SK-N-SH (cell line): ENCODE data around the gene GPRC5C. TPM values are rescaled to one million over a fixed set of nuclear protein-coding genes. Genes with fewer than 3 reads are reported as not detected.

Source experiments
- CTCF ChIA-PET: fragments of 300-600, 350-600 bp; formaldehyde crosslinking; extraction: SDS; loops from one replicate; lab custom pipeline; 2021; lab: Yijun Ruan, JAX
- POLR2A ChIA-PET: fragments of 350-600 bp; sonication (Branson Sonifier 250); formaldehyde crosslinking; extraction: SDS; loops from one replicate; lab custom pipeline; 2020; ENCODE audit warnings: antibody characterized with exemption, inconsistent platforms; lab: Yijun Ruan, JAX
- DNase-seq: peaks from one replicate; pipeline ENCODE4 v3.0.0; 2012
- H2AFZ ChIP-seq: fragments of 200-600 bp; sonication (generic); 2 replicates; pipeline ENCODE4 v1.8.1; 2016; ENCODE audit warnings: antibody characterized with exemption, mild to moderate bottlenecking, low read depth
- H3F3A ChIP-seq: fragments of 200-600 bp; sonication (generic); replicated peaks from 2 replicates; pipeline ENCODE3; 2016; ENCODE audit warnings: antibody characterized with exemption, mild to moderate bottlenecking; ENCODE audit not compliant: insufficient read depth
- H3K27ac ChIP-seq, 2 experiments: fragments of 200-500 bp in 1 of 2; fragments of 200-600 bp in 1 of 2; sonication (Bioruptor generic) in 1 of 2; sonication (generic), shearing (Covaris generic) in 1 of 2; 2 replicates each; pipeline versions ENCODE4 v1.5.1 to v1.6.1; 2014 to 2016; ENCODE audit warnings: low read depth in 2 of 2, inconsistent platforms in 1 of 2, low read length in 1 of 2, mild to moderate bottlenecking in 1 of 2, mixed read lengths in 1 of 2
- H3K27me3 ChIP-seq: fragments of 200-600 bp; sonication (generic), shearing (Covaris generic); 2 replicates; pipeline ENCODE4 v1.6.1; 2016; ENCODE audit warnings: mixed run types; ENCODE audit not compliant: insufficient read depth
- H3K36me3 ChIP-seq, 2 experiments: fragments of 200-500 bp in 1 of 2; fragments of 200-600 bp in 1 of 2; sonication (Bioruptor generic) in 1 of 2; sonication (generic) in 1 of 2; replicated peaks in 1 of 2; 2 replicates each; pipeline versions ENCODE3 to v1.5.1; 2014 to 2016; ENCODE audit warnings: low read length in 1 of 2, mild to moderate bottlenecking in 1 of 2; ENCODE audit not compliant: insufficient read depth in 2 of 2, control insufficient read depth in 1 of 2
- H3K4me1 ChIP-seq, 2 experiments: fragments of 200-500 bp in 1 of 2; fragments of 200-600 bp in 1 of 2; sonication (Bioruptor generic) in 1 of 2; sonication (generic), shearing (Covaris generic) in 1 of 2; 2 replicates each; pipeline versions ENCODE4 v1.5.1 to v1.6.1; 2014 to 2016; ENCODE audit warnings: low read depth in 1 of 2, low read length in 1 of 2, mixed run types in 1 of 2; ENCODE audit not compliant: insufficient read depth in 2 of 2, control insufficient read depth in 1 of 2
- H3K4me2 ChIP-seq: fragments of 200-600 bp; sonication (generic), shearing (Covaris generic); 2 replicates; pipeline ENCODE4 v1.6.1; 2017; ENCODE audit warnings: mixed run types
- H3K4me3 ChIP-seq, 2 experiments: fragments of 200-500 bp in 1 of 2; fragments of 200-600 bp in 1 of 2; sonication (Bioruptor generic) in 1 of 2; sonication (generic), shearing (Covaris generic) in 1 of 2; 2 replicates each; pipeline versions ENCODE4 v1.5.1 to v1.8.1; 2014 to 2016; ENCODE audit warnings: low read depth in 2 of 2, inconsistent platforms in 1 of 2, low read length in 1 of 2, mild to moderate bottlenecking in 1 of 2, mixed read lengths in 1 of 2, moderate library complexity in 1 of 2
- H3K79me2 ChIP-seq: fragments of 200-600 bp; sonication (generic); 2 replicates; pipeline ENCODE4 v1.8.1; 2017; ENCODE audit warnings: mild to moderate bottlenecking; ENCODE audit not compliant: insufficient read depth
- H3K9ac ChIP-seq: fragments of 200-600 bp; sonication (generic); 2 replicates; pipeline ENCODE4 v1.6.1; 2017; ENCODE audit warnings: mixed run types
- H3K9me2 ChIP-seq: fragments of 200-600 bp; sonication (generic); 2 replicates; pipeline ENCODE4 v1.6.1; 2017; ENCODE audit warnings: mixed run types
- H3K9me3 ChIP-seq: fragments of 200-600 bp; sonication (generic); 2 replicates; pipeline ENCODE4 v1.6.1; 2017; ENCODE audit warnings: mixed run types, mild to moderate bottlenecking, moderate library complexity
- H4K20me1 ChIP-seq: fragments of 200-600 bp; sonication (generic); 2 replicates; pipeline ENCODE4 v1.6.1; 2017; ENCODE audit warnings: mild to moderate bottlenecking, mixed run types; ENCODE audit not compliant: insufficient read depth
- CHD2 ChIP-seq: fragments of 150-350 bp; IDR thresholded peaks from 2 replicates; pipeline ENCODE4 v1.6.1; 2018; ENCODE audit warnings: low read length; ENCODE audit not compliant: partially characterized antibody
- EZH2phosphoT487 ChIP-seq: fragments of 200-600 bp; sonication (generic); IDR thresholded peaks from 2 replicates; pipeline ENCODE4 v1.6.1; 2017; ENCODE audit warnings: low read depth, mixed run types, mild to moderate bottlenecking, antibody characterized with exemption, moderate library complexity, borderline replicate concordance
- FOSL2 ChIP-seq: IDR thresholded peaks from 2 replicates; pipeline ENCODE4 v1.4.0; 2012; ENCODE audit warnings: low read depth, mild to moderate bottlenecking, moderate library complexity, borderline replicate concordance
- FOXJ3 ChIP-seq: sonication (generic); formaldehyde crosslinking; IDR thresholded peaks from 2 replicates; pipeline ENCODE4 v1.5.1; 2020; ENCODE audit warnings: mild to moderate bottlenecking, missing genetic modification reagents
- GABPA ChIP-seq: IDR thresholded peaks from 2 replicates; pipeline ENCODE4 v1.4.0; 2012; ENCODE audit warnings: low read depth, mild to moderate bottlenecking
- JUND ChIP-seq: IDR thresholded peaks from 2 replicates; pipeline ENCODE4 v1.4.0; 2012
- MEF2A ChIP-seq: IDR thresholded peaks from 2 replicates; pipeline ENCODE4 v1.4.0; 2012; ENCODE audit warnings: low read depth, borderline replicate concordance
- NFIC ChIP-seq: IDR thresholded peaks from 2 replicates; pipeline ENCODE4 v1.4.0; 2012; ENCODE audit warnings: borderline replicate concordance
- NRF1 ChIP-seq: IDR thresholded peaks from 2 replicates; pipeline ENCODE4 v1.6.1; 2012; ENCODE audit warnings: low read depth, mild to moderate bottlenecking, low read length
- POLR2AphosphoS5 ChIP-seq: IDR thresholded peaks from 2 replicates; pipeline ENCODE4 v1.6.1; 2012; ENCODE audit warnings: low read depth, low read length
- RCOR1 ChIP-seq: fragments of 150-350 bp; IDR thresholded peaks from 2 replicates; pipeline ENCODE4 v1.6.1; 2017; ENCODE audit warnings: antibody characterized with exemption, low read length
- RXRA ChIP-seq: IDR thresholded peaks from 2 replicates; pipeline ENCODE4 v1.4.0; 2012; ENCODE audit warnings: low read depth, mild to moderate bottlenecking, borderline replicate concordance
- TAF1 ChIP-seq: IDR thresholded peaks from 2 replicates; pipeline ENCODE4 v1.6.1; 2012; ENCODE audit warnings: low read depth, mild to moderate bottlenecking, low read length, moderate library complexity, borderline replicate concordance
- YY1 ChIP-seq: IDR thresholded peaks from 2 replicates; pipeline ENCODE4 v1.4.0; 2012; ENCODE audit warnings: low read depth, mild to moderate bottlenecking
- WGBS: methylation state at CpG from one replicate; pipeline ENCODE4 v1.1.6; 2017; ENCODE audit warnings: low lambda C conversion rate; 5-methylcytosine and 5-hydroxymethylcytosine counted together
- polyA plus RNA-seq, 3 experiments: library from polyadenylated mRNA; depleted of rRNA; stranded (reverse); fragments of >200 nt; gene quantifications; 2 replicates each; pipeline ENCODE4 v1.2.3, GENCODE V29; 2012
- TF ChIP-seq, protein P1 (sequence below): IDR thresholded peaks from 2 replicates; pipeline ENCODE4 v1.4.0; 2012; ENCODE audit warnings: low read depth
- TF ChIP-seq, protein P2 (sequence below): IDR thresholded peaks from 2 replicates; pipeline ENCODE4 v1.6.1; 2012; ENCODE audit warnings: mild to moderate bottlenecking, low read depth, low read length, moderate library complexity
- TF ChIP-seq, protein P3 (sequence below): IDR thresholded peaks from 2 replicates; pipeline ENCODE4 v1.4.0; 2012; ENCODE audit warnings: low read depth, borderline replicate concordance
- TF ChIP-seq, protein P4 (sequence below): IDR thresholded peaks from 2 replicates; pipeline ENCODE4; 2012
- TF ChIP-seq, protein P5 (sequence below): fragments of 150-350 bp; IDR thresholded peaks from 2 replicates; pipeline ENCODE4 v1.6.1; 2016; ENCODE audit warnings: mild to moderate bottlenecking, low read depth, low read length
- TF ChIP-seq, protein P6 (sequence below): fragments of 200-600 bp; sonication (generic); IDR thresholded peaks from 2 replicates; pipeline ENCODE4 v1.6.1; 2017; ENCODE audit warnings: antibody characterized with exemption, mild to moderate bottlenecking, moderate library complexity

GPRC5C gene
- polyA plus RNA-seq, 1 of the 3 experiments (the other 2 are of a cell fraction), result not detected

DNA sequence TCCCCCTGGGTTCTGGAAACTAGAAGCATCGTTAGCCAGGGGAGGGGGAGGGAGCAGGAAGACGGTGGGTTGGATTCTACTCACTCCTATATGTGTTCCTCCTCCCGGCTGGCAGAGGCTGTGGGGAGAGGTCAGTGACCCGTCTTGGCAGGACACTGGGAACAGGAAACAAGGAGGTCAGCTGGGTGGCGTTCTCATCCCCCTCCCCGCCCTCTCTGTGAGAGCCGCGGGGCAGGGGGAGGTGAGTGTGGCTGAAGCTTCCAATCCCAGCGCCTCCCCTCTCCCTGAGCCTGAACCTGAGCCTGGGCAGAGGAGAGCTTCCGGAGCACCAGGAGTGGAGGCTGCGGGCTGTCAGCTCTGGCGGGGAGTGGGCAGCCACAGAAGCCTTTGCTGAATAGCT lies 12.5 kb downstream of the GPRC5C start:
- Histone ChIP-seq H2AFZ (no peak overlapping the region), H3F3A (no peaks in the 10 kb centered on the region), H3K79me2 (no peaks in the 10 kb centered on the region), H3K4me1 (peaks cover 0 to 10% of the 10 kb centered on the region in 2 experiments; a peak in 1 of 4 replicates), H3K36me3 (no peaks in the 10 kb centered on the region), H3K9me2 (no peaks in the 10 kb centered on the region), H3K27me3 (no peaks in the 10 kb centered on the region), H3K9ac (no peak overlapping the region), H4K20me1 (no peaks in the 10 kb centered on the region)
- CTCF ChIA-PET, result interaction anchor here (0.8 to 4.9 kb wide), 7 partner anchors 11 to 148 kb away, joined by 3 to 55 read pairs (median 3); no protein-coding TSS in a partner anchor
- DNase-seq, result no peak
- TF ChIP-seq FOSL2 (no peak), NRF1 (no peak), RCOR1 (no peak), FOXJ3 (CRISPR knock-in tag) (no peak), MEF2A (no peak), TAF1 (no peak), JUND (no peak), CHD2 (no peak), POLR2AphosphoS5 (no peak), YY1 (no peak), NFIC (no peak), EZH2phosphoT487 (no peak), RXRA (no peak), GABPA (no peak)
- TF ChIP-seq, protein P1, sequence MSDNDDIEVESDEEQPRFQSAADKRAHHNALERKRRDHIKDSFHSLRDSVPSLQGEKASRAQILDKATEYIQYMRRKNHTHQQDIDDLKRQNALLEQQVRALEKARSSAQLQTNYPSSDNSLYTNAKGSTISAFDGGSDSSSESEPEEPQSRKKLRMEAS, result no peak
- TF ChIP-seq, protein P2, sequence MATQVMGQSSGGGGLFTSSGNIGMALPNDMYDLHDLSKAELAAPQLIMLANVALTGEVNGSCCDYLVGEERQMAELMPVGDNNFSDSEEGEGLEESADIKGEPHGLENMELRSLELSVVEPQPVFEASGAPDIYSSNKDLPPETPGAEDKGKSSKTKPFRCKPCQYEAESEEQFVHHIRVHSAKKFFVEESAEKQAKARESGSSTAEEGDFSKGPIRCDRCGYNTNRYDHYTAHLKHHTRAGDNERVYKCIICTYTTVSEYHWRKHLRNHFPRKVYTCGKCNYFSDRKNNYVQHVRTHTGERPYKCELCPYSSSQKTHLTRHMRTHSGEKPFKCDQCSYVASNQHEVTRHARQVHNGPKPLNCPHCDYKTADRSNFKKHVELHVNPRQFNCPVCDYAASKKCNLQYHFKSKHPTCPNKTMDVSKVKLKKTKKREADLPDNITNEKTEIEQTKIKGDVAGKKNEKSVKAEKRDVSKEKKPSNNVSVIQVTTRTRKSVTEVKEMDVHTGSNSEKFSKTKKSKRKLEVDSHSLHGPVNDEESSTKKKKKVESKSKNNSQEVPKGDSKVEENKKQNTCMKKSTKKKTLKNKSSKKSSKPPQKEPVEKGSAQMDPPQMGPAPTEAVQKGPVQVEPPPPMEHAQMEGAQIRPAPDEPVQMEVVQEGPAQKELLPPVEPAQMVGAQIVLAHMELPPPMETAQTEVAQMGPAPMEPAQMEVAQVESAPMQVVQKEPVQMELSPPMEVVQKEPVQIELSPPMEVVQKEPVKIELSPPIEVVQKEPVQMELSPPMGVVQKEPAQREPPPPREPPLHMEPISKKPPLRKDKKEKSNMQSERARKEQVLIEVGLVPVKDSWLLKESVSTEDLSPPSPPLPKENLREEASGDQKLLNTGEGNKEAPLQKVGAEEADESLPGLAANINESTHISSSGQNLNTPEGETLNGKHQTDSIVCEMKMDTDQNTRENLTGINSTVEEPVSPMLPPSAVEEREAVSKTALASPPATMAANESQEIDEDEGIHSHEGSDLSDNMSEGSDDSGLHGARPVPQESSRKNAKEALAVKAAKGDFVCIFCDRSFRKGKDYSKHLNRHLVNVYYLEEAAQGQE, result no peak
- TF ChIP-seq, protein P3, sequence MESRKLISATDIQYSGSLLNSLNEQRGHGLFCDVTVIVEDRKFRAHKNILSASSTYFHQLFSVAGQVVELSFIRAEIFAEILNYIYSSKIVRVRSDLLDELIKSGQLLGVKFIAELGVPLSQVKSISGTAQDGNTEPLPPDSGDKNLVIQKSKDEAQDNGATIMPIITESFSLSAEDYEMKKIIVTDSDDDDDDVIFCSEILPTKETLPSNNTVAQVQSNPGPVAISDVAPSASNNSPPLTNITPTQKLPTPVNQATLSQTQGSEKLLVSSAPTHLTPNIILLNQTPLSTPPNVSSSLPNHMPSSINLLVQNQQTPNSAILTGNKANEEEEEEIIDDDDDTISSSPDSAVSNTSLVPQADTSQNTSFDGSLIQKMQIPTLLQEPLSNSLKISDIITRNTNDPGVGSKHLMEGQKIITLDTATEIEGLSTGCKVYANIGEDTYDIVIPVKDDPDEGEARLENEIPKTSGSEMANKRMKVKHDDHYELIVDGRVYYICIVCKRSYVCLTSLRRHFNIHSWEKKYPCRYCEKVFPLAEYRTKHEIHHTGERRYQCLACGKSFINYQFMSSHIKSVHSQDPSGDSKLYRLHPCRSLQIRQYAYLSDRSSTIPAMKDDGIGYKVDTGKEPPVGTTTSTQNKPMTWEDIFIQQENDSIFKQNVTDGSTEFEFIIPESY, result no peak
- TF ChIP-seq, protein P4, sequence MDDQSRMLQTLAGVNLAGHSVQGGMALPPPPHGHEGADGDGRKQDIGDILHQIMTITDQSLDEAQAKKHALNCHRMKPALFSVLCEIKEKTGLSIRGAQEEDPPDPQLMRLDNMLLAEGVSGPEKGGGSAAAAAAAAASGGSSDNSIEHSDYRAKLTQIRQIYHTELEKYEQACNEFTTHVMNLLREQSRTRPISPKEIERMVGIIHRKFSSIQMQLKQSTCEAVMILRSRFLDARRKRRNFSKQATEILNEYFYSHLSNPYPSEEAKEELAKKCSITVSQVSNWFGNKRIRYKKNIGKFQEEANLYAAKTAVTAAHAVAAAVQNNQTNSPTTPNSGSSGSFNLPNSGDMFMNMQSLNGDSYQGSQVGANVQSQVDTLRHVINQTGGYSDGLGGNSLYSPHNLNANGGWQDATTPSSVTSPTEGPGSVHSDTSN, result no peak
- TF ChIP-seq, protein P5, sequence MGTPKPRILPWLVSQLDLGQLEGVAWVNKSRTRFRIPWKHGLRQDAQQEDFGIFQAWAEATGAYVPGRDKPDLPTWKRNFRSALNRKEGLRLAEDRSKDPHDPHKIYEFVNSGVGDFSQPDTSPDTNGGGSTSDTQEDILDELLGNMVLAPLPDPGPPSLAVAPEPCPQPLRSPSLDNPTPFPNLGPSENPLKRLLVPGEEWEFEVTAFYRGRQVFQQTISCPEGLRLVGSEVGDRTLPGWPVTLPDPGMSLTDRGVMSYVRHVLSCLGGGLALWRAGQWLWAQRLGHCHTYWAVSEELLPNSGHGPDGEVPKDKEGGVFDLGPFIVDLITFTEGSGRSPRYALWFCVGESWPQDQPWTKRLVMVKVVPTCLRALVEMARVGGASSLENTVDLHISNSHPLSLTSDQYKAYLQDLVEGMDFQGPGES, result no peak
- TF ChIP-seq, protein P6, sequence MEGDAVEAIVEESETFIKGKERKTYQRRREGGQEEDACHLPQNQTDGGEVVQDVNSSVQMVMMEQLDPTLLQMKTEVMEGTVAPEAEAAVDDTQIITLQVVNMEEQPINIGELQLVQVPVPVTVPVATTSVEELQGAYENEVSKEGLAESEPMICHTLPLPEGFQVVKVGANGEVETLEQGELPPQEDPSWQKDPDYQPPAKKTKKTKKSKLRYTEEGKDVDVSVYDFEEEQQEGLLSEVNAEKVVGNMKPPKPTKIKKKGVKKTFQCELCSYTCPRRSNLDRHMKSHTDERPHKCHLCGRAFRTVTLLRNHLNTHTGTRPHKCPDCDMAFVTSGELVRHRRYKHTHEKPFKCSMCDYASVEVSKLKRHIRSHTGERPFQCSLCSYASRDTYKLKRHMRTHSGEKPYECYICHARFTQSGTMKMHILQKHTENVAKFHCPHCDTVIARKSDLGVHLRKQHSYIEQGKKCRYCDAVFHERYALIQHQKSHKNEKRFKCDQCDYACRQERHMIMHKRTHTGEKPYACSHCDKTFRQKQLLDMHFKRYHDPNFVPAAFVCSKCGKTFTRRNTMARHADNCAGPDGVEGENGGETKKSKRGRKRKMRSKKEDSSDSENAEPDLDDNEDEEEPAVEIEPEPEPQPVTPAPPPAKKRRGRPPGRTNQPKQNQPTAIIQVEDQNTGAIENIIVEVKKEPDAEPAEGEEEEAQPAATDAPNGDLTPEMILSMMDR, result no peak
- TF ChIP-seq, all 33 proteins: peak for 0
- no peaks in the 10 kb centered on the region for H3K9me3 ChIP-seq
- no peak overlapping the region for H3K4me2 ChIP-seq
- no peak overlapping the region for H3K27ac ChIP-seq
- WGBS, result 51% methylated on average over 7 of the region's 12 CpGs
- POLR2A ChIA-PET, result interaction anchor here (1.4 kb wide), 1 partner anchor 10 kb away, joined by 3 read pairs; no protein-coding TSS in a partner anchor
- no peak overlapping the region for H3K4me3 ChIP-seq
